ENCODE results near the gene COBL.
"Not testable (repeated sequence)": the region's sequence is repeated elsewhere in the genome, so short reads cannot be mapped to it uniquely, and the experiment has no call there.

Gene COBL

GRCh38 chr7:51000956-51001355 lies 315.7 kb downstream of the COBL start:
- no peak for TF ChIP-seq CTCF (IDR thresholded peaks at IDR 0.05)
- Histone ChIP-seq H3K27me3 (no peaks in the 10 kb centered on the region), H3K27ac (no peak overlapping the region), H3K9me3 (no peaks in the 10 kb centered on the region), H3K4me1 (no peaks in the 10 kb centered on the region), H3K4me3 (no peak overlapping the region), H3K36me3 (no peaks in the 10 kb centered on the region)
- DNase-seq: no peak
- intact Hi-C loops (cut with DNase I; ENCODE audit: low total_unique reads): no loop called here

- DNase-seq: no peak
- no peaks in the 10 kb centered on the region for H3K9me3 ChIP-seq
- H3K4me1 ChIP-seq: no peaks in the 10 kb centered on the region
- TF ChIP-seq CTCF (IDR thresholded peaks at IDR 0.05): no peak
- no peaks in the 10 kb centered on the region for H3K27me3 ChIP-seq
- intact Hi-C loops (cut with DNase I; ENCODE audit: low total_unique reads): no loop called here
- no peak overlapping the region for H3K4me3 ChIP-seq
- no peaks in the 10 kb centered on the region for H3K36me3 ChIP-seq
- H3K27ac ChIP-seq: no peak overlapping the region
These were observed 321.8 kb downstream of the COBL start for GRCh38 chr7:50994753-50995319.

- H3K27ac ChIP-seq; intact Hi-C loops (cut with DNase I; ENCODE audit: low total_unique reads); H3K9me3 ChIP-seq; H3K4me3 ChIP-seq; DNase-seq; H3K36me3 ChIP-seq; H3K27me3 ChIP-seq; H3K4me1 ChIP-seq: not testable (repeated sequence)
These were observed 326.4 kb downstream of the COBL start for GRCh38 chr7:50990214-50990613.

- H3K27me3 ChIP-seq: no peaks in the 10 kb centered on the region
- no peak for TF ChIP-seq CTCF (IDR thresholded peaks at IDR 0.05)
- H3K9me3 ChIP-seq: no peaks in the 10 kb centered on the region
- intact Hi-C loops (cut with DNase I; ENCODE audit: low total_unique reads): no loop called here
- H3K27ac ChIP-seq: no peak overlapping the region
- no peaks in the 10 kb centered on the region for H3K36me3 ChIP-seq
- H3K4me1 ChIP-seq: no peaks in the 10 kb centered on the region
- no peak overlapping the region for H3K4me3 ChIP-seq
- no peak for DNase-seq
These were observed 327.6 kb downstream of the COBL start for GRCh38 chr7:50988988-50989387.

- H3K27me3 ChIP-seq: no peaks in the 10 kb centered on the region
- H3K4me1 ChIP-seq: no peaks in the 10 kb centered on the region
- no peak for TF ChIP-seq CTCF (IDR thresholded peaks at IDR 0.05)
- H3K36me3 ChIP-seq: no peaks in the 10 kb centered on the region
- intact Hi-C loops (cut with DNase I; ENCODE audit: low total_unique reads): no loop called here
- no peak overlapping the region for H3K4me3 ChIP-seq
- DNase-seq: no peak
- H3K9me3 ChIP-seq: no peaks in the 10 kb centered on the region
- no peak overlapping the region for H3K27ac ChIP-seq
These were observed 328.1 kb downstream of the COBL start for GRCh38 chr7:50988465-50988864.

GRCh38 chr7:50985096-50985495 lies 331.5 kb downstream of the COBL start:
- no peaks in the 10 kb centered on the region for H3K36me3 ChIP-seq
- peaks cover 0 to 4% of the 10 kb centered on the region in 2 donors for H3K27me3 ChIP-seq
- no peaks in the 10 kb centered on the region for H3K4me1 ChIP-seq
- H3K27ac ChIP-seq: no peak overlapping the region
- no peak for TF ChIP-seq CTCF (IDR thresholded peaks at IDR 0.05)
- DNase-seq: no peak
- H3K4me3 ChIP-seq: no peak overlapping the region
- intact Hi-C loops (cut with DNase I; ENCODE audit: low total_unique reads): no loop called here
- no peaks in the 10 kb centered on the region for H3K9me3 ChIP-seq
